ENCODE measurements around the gene CD82.

DNA sequence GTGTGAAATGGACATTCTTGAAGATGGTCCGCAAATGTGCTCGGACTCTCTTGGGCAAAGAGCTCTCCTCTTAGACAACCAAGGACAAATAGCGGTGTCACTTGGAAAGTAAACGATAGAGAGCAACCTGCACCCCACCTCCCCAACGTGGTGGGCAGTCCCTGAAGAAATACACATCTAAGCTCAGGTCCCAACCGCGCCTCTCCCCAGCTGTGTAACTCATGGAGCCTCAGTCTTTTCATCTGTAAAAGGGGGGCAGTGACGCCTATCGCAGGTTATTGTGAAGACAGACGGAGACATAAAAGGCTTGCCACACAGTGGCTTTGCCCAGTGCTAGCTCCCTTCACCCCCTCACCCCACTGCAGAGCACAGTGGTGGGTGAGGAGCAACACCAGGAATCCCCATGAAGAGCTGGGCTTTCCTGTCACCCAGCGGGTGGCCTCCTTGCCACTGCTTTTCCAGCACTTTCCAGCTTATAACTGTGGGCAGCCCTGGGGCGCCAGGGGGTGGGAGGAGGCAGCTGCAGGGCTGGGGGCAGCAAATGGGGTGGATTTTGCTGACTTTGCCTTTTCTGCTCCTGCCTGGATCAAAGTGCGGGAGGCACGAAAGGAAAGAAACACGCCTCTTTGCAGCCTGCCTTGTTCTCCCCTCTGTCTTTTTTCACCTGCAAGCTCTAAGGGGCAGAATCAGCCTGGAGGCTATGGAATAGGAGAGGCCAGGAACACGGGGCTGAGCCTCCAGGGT is 87.6 kb downstream of the CD82 start:
- no peak for TF ChIP-seq POLR2AphosphoS5 (IDR thresholded peaks at IDR 0.05)
- TF ChIP-seq, protein P1, sequence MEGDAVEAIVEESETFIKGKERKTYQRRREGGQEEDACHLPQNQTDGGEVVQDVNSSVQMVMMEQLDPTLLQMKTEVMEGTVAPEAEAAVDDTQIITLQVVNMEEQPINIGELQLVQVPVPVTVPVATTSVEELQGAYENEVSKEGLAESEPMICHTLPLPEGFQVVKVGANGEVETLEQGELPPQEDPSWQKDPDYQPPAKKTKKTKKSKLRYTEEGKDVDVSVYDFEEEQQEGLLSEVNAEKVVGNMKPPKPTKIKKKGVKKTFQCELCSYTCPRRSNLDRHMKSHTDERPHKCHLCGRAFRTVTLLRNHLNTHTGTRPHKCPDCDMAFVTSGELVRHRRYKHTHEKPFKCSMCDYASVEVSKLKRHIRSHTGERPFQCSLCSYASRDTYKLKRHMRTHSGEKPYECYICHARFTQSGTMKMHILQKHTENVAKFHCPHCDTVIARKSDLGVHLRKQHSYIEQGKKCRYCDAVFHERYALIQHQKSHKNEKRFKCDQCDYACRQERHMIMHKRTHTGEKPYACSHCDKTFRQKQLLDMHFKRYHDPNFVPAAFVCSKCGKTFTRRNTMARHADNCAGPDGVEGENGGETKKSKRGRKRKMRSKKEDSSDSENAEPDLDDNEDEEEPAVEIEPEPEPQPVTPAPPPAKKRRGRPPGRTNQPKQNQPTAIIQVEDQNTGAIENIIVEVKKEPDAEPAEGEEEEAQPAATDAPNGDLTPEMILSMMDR (IDR thresholded peaks at IDR 0.05) = no peak

All from breast epithelium (tissue), 3 donors.